PFSK-1 (cell line): ENCODE data around the gene RABGEF1.

Experiments used
- FOXP2 ChIP-seq: optimal IDR thresholded peaks from 2 replicates; pipeline ENCODE3; 2011; ENCODE audit warnings: borderline replicate concordance, control low read depth, inconsistent platforms; ENCODE audit not compliant: insufficient read depth; ENCODE audit errors: extremely low read length, extremely low read depth
- POLR2AphosphoS5 ChIP-seq: IDR thresholded peaks from 2 replicates; pipeline ENCODE4 v1.6.1; 2012; ENCODE audit warnings: low read depth, mild to moderate bottlenecking, control low read depth, low read length, moderate library complexity
- SIN3A ChIP-seq: IDR thresholded peaks from 2 replicates; pipeline ENCODE4 v1.6.1; 2012; ENCODE audit warnings: mild to moderate bottlenecking, low read length, moderate library complexity, borderline replicate concordance; ENCODE audit not compliant: insufficient read depth
- TAF1 ChIP-seq: IDR thresholded peaks from 2 replicates; pipeline ENCODE4 v1.6.1; 2012; ENCODE audit warnings: low read length, control low read depth, borderline replicate concordance; ENCODE audit not compliant: insufficient read depth
- TF ChIP-seq, protein P1 (sequence below), 2 experiments: IDR thresholded peaks; 2 replicates each; pipeline versions ENCODE4 v1.6.1 to v1.8.0; 2011 to 2012; ENCODE audit warnings: low read depth in 2 of 2, low read length in 2 of 2, control low read depth in 1 of 2, inconsistent platforms in 1 of 2, mild to moderate bottlenecking in 1 of 2, moderate library complexity in 1 of 2; ENCODE audit not compliant: insufficient read depth in 1 of 2

RABGEF1 gene

GRCh38 chr7:66766041-66766440 lies 25.5 kb downstream of the RABGEF1 start:
- TF ChIP-seq SIN3A (no peak), FOXP2 (no peak), TAF1 (no peak), POLR2AphosphoS5 (no peak)
- TF ChIP-seq, protein P1, sequence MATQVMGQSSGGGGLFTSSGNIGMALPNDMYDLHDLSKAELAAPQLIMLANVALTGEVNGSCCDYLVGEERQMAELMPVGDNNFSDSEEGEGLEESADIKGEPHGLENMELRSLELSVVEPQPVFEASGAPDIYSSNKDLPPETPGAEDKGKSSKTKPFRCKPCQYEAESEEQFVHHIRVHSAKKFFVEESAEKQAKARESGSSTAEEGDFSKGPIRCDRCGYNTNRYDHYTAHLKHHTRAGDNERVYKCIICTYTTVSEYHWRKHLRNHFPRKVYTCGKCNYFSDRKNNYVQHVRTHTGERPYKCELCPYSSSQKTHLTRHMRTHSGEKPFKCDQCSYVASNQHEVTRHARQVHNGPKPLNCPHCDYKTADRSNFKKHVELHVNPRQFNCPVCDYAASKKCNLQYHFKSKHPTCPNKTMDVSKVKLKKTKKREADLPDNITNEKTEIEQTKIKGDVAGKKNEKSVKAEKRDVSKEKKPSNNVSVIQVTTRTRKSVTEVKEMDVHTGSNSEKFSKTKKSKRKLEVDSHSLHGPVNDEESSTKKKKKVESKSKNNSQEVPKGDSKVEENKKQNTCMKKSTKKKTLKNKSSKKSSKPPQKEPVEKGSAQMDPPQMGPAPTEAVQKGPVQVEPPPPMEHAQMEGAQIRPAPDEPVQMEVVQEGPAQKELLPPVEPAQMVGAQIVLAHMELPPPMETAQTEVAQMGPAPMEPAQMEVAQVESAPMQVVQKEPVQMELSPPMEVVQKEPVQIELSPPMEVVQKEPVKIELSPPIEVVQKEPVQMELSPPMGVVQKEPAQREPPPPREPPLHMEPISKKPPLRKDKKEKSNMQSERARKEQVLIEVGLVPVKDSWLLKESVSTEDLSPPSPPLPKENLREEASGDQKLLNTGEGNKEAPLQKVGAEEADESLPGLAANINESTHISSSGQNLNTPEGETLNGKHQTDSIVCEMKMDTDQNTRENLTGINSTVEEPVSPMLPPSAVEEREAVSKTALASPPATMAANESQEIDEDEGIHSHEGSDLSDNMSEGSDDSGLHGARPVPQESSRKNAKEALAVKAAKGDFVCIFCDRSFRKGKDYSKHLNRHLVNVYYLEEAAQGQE (IDR thresholded peaks at IDR 0.05; ENCODE audit: insufficient read depth in 1 of 2, low read depth in 2 of 2, low read length in 2 of 2) = no peak

GRCh38 chr7:66768865-66769832 lies 28.6 kb downstream of the RABGEF1 start:
- TF ChIP-seq POLR2AphosphoS5 (no peak), SIN3A (no peak), FOXP2 (no peak), TAF1 (no peak)
- TF ChIP-seq, protein P1 (IDR thresholded peaks at IDR 0.05; ENCODE audit: insufficient read depth in 1 of 2, low read depth in 2 of 2, low read length in 2 of 2) = no peak

- TF ChIP-seq, protein P1 (IDR thresholded peaks at IDR 0.05; ENCODE audit: insufficient read depth in 1 of 2, low read depth in 2 of 2, low read length in 2 of 2) = no peak
- no peak for TF ChIP-seq SIN3A
- no peak for TF ChIP-seq POLR2AphosphoS5
- no peak for TF ChIP-seq TAF1
- TF ChIP-seq FOXP2 = no peak
These were observed 29.4 kb downstream of the RABGEF1 start for GRCh38 chr7:66769833-66770512.

DNA sequence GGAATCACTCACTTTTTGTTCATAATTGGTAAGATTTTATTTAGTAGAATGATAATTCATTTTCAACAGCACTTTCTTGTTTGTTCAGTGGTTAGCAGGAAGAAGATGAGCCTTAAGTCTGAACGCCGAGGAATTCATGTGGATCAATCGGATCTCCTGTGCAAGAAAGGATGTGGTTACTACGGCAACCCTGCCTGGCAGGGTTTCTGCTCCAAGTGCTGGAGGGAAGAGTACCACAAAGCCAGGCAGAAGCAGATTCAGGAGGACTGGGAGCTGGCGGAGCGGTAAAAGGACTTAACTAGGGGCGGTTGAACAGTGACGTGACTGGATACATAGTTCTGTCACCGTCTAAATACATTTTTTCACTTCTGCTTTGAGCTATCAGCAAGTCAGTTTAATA lies 31.3 kb downstream of the RABGEF1 start:
- TF ChIP-seq SIN3A (no peak), POLR2AphosphoS5 (no peak), FOXP2 (no peak), TAF1 (no peak)
- TF ChIP-seq, protein P1 (IDR thresholded peaks at IDR 0.05; ENCODE audit: insufficient read depth in 1 of 2, low read depth in 2 of 2, low read length in 2 of 2) = no peak
